GM10847 (cell line): Measurements from ENCODE around the gene F5.
A peak's percentile ranks its signal among the peaks of the same experiment; 100 is the strongest.

Source experiments
- POLR2A ChIP-seq: IDR thresholded peaks from 2 replicates; pipeline ENCODE4 v1.6.1; 2011; ENCODE audit not compliant: insufficient read length; ENCODE audit errors: extremely low read depth

F5 gene

DNA sequence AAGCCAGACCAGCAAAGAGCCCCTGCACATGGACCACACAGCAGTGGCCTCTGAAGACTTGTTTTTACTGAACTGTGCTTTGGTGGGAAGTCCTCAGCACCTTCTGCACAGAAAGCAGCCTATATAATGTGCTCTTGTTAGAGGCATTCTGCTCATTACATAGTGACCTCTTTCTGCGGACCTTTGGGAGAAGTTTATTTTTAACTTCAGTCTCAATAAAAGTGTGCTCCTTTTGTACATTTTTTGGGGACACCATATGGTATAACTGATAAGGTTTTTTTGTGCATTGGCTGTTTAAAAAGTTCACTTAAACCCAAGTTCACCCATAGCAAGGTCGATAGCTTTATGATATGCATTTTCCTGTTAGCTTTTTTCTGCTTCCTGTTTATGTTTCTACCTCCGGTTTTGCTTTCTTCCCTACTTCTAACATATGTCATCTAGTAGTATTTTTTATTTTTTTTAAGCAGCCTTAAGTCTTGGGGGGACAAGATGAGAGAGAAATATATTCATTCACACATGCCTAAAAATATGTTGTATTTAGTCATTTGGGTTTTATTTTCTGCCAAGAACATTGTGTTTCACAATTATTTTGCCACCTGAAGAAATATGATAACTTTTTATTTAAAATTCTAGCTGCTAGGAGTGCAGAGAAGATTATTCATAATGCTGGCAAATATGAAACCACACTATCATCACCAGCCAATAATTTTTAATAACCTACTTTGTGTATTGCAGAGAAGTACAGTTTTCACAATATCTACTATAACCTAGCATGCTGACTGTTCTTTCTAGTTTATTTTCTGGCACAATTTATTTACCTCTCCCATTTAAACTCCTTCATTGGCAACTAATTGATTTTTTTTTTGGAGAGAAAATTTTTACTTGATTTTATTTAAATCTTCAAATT, 77.6 kb downstream of the F5 start:
- TF ChIP-seq POLR2A: no peak

- TF ChIP-seq POLR2A: no peak
Measured at GRCh38 chr1:169507413-169507812, 78.9 kb downstream of the F5 start.

- TF ChIP-seq POLR2A: no peak
Measured at GRCh38 chr1:169499807-169500206, 86.5 kb downstream of the F5 start.

DNA sequence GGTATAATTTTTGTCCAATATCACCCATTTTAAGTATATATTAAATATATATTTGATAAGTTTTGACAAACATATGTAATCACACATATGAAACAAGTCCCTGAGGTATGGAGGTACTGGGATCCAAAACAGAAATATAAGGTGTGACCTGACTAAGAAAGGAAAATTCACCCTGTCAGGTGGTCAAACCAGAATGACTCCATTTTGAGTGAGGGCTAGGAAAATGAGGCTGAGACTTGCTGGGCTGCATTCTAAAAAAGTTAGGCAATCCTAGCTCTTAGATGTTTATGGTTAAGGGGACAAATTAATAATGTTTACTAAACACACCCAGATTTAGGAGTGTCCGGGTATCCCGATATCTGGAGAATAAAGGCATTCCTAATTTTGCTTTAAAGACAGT, 89.0 kb downstream of the F5 start:
- no peak for TF ChIP-seq POLR2A

DNA sequence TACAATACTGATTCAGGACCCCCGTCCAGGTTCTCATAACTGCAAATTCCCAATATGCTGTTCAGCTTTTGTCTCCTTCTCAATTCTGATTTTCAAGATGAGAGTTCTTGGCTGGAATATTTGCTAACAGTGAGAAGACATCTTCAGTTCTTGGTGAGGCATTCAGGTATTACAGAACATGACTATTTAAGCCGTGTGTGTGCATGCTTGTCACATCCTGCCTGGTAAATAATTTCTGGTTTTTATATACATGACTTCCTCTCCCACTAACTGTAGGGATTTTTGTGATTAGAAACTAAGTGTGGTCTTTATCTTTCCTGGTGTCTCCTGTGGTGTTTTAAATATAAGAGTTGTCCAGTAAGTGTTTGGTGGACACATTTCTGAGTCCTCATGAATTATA, 90.4 kb downstream of the F5 start:
- no peak for TF ChIP-seq POLR2A

DNA sequence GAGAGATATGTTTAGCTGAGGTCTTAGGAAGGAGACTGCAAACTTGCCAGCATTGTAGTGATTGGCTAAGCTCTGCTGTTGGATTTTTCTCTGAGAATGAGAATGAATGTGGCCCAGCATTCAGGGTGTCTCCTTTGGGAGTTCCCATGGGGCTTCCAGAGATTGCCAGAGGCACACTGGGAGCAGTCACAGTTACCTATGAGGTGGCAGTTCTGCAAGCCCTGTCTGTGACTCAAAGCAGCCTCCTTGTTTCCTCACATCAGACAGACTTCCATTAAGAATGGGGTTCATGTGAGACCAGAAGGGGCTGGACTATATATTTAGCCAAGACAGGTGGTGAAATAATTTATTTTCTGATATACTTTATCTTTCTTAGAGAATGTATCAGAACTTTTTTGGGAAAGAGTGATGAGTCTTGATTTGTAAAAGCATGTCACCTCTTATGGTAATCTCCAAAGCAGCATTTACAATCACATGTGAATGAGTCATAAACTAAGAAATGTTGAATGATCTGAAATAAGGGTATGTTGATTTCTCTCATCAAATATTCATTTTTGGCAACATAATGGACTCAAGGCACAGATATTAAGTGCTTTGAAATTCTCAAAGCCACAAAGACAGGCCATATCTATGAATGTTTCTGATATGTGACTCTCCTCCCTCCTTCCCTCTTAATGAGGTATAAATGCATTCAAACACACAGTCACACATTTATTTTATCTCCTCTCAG, 91.1 kb downstream of the F5 start:
- no peak for TF ChIP-seq POLR2A

DNA sequence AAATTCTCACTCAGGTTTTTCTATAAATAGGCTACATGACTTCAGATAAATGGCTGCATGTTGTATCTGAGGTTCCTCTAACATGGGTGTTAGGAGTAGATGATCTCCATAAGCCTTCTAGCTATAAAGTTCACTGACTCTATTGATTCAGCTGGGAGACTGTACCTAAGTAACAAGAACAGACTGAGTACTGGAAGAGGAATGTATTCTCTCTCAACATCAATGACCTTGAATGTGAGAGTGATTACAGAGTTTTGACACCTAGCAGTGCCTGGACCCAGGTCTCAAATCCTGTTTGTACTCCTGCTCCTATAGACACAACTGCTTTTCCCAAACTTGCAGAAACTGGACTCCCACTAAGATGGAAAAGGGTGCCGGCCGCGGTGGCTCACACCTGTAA, 91.9 kb downstream of the F5 start:
- no peak for TF ChIP-seq POLR2A

GRCh38 chr1:169493251-169493650, 93.0 kb downstream of the F5 start:
- TF ChIP-seq POLR2A: no peak

- TF ChIP-seq POLR2A: no peak
Measured at GRCh38 chr1:169491845-169492281, 94.4 kb downstream of the F5 start.

DNA sequence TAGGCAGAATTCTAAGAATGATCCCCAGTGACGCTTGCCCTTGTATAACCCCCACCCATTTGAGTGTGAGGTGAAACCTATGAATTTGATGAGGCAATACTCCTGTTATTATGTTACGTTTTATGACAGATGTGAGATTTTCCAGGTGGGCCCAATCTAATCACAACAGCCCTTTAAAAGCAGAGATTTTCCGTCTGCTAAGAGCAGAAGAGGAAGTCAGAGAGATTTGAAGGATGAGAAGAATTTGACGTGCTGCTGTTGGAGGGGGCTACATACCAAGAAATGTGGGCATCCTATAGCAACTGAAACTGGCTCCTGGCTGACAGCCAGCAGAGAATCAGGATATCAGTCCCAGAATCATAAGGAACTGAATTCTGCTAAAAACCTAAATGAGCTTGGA, 98.1 kb downstream of the F5 start:
- TF ChIP-seq POLR2A: no peak

DNA sequence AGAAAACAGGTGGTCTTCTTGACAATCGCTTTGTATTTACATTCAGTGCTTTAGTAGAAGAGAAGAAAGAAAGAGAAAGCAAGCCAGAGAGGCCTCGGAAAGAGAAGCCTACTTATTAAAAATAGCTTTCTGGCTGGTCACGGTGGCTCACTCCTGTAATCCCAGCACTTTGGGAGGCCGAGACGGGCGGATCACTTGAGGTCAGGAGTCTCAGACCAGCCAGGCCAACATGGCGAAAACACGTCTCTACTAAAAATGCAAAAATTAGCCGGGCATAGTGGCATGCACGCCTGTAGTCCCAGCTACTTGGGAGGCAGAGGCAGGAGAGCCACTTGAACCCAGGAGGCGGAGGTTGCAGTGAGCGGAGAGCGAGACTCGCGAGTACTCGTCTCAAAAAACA, 98.7 kb downstream of the F5 start:
- no peak for TF ChIP-seq POLR2A

- no peak for TF ChIP-seq POLR2A
Measured at GRCh38 chr1:169487133-169487532, 99.1 kb downstream of the F5 start.

DNA sequence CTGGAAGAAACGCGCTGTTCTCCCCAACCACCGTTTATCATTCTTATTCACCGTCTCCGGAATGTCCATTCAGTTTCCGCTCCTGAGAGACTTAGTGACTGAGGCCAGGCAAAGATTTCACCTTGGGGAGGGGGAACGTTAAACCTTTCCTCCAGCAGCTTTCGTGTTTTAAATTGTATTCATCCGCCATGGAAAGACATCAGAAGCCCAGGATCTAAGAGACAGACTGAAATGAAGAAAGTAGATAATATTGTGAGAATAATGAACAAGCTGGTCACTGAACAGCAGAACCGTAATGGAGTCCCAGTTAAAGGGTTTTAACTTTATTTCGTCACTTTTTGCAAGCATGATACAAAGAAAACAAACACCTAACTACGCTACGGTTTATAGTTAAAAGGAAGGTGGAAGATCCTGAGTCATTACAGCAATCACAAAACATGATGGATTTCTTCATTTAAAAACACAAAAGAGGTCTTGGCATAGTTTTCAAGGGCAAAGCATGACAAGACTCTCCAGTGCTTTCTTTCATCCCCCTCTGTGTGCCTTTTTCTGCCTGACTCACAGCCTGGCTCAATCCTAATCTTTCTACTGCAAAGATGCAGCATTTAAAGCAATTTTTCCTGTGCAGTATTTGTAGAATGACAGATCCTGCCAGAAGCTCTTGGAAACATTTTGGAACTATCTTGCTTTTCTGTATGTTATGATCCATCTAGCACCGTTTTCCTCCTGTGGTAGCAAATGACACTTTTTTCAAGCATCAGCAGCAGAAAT, 99.8 kb downstream of the F5 start:
- no peak for TF ChIP-seq POLR2A

DNA sequence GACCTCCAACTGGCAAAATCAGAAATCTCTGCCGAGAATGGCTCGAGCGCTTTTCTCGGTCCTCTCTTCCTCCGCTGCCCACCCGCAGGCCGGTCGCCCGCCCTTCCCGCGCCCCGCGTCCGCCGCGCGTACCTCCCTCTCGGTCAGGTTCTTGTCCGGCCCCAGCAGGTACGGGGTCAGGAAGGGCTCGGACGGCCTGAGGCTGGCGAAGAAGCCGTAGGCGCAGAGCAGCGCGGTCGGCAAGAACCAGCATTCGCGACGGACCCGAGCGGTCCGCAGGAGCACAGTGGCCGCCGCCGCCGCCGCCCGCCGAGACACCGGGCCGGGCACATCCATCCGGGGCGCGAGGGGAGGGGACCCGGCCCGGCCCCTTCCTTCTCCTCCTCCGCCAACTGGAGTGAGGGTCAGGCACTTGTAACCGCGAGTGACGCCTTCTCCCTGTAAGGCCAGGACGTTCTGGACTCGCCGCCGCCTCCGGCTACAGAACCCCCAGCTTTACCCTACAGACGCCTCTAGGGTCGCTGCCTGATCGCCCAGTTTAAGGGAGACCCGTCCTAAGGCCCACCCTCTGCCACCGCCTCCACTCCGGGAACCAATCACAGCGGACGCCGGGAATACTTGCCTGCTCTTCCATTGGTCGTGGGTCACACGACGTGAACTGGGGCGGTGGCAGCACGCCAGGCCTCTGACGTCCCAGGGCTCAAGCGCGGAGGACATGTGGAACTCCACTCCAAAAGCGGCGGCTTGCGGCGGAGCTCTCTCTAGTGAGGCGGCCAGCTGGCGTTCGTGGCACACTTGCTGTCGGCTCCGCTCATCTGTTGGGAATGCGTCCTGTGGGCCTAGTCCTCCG, 100.6 kb downstream of the F5 start, which contains the start of gene SLC19A2:
Gene SLC19A2, minus strand, starts transcription at position 514 of the 850 bp plus-strand sequence. Its CDS starts 178 bp downstream, at position 336.
- TF ChIP-seq POLR2A: peak; percentile 81
